Fibroblast of lung (primary cell): ENCODE measurements around the gene TMEM125. TPM values are rescaled to one million over a fixed set of nuclear protein-coding genes. Genes with fewer than 3 reads are reported as not detected.

Experiments
- DNase-seq, 2 donors: peaks; one replicate each; pipeline versions ENCODE4 v3.0.0 to v3.0.0-alpha.2; 2010; ENCODE audit warnings: low read depth in 2 of 2
- H2AFZ ChIP-seq: 2 replicates; pipeline ENCODE4 v1.5.1; 2012; ENCODE audit warnings: low read length, control low read depth, inconsistent platforms
- H3K27ac ChIP-seq: 2 replicates; pipeline ENCODE4 v1.5.1; 2011; ENCODE audit warnings: low read length, control low read depth; ENCODE audit not compliant: insufficient read depth
- H3K27me3 ChIP-seq: 2 replicates; pipeline ENCODE4 v1.5.1; 2011; ENCODE audit warnings: mild to moderate bottlenecking, low read length; ENCODE audit not compliant: control insufficient read depth, insufficient read depth
- H3K36me3 ChIP-seq: 2 replicates; pipeline ENCODE4 v1.5.1; 2011; ENCODE audit warnings: low read length; ENCODE audit not compliant: control insufficient read depth, insufficient read depth
- H3K4me1 ChIP-seq: 2 replicates; pipeline ENCODE4 v1.5.1; 2011; ENCODE audit warnings: low read length; ENCODE audit not compliant: control insufficient read depth, insufficient read depth; ENCODE audit errors: extremely low read depth
- H3K4me2 ChIP-seq: 2 replicates; pipeline ENCODE4 v1.5.1; 2011; ENCODE audit warnings: low read length, control low read depth; ENCODE audit not compliant: insufficient read depth; ENCODE audit errors: extremely low read depth
- H3K4me3 ChIP-seq, 4 experiments: fragments of 200-600 bp in 1 of 4; sonication (generic) in 1 of 4; replicated peaks in 1 of 4; 2 replicates each; pipeline ENCODE4 v1.5.1; 2011 to 2016; ENCODE audit warnings: low read length in 4 of 4, low read depth in 3 of 4, mild to moderate bottlenecking in 3 of 4, control low read depth in 2 of 4, inconsistent platforms in 1 of 4, mixed read lengths in 1 of 4; ENCODE audit not compliant: insufficient read depth in 1 of 4; ENCODE audit errors: control extremely low read depth in 1 of 4
- H3K79me2 ChIP-seq: 2 replicates; pipeline ENCODE4 v1.5.1; 2012; ENCODE audit warnings: mild to moderate bottlenecking, low read length, inconsistent platforms; ENCODE audit not compliant: control insufficient read depth, insufficient read depth
- H3K9ac ChIP-seq: 2 replicates; pipeline ENCODE4 v1.5.1; 2011; ENCODE audit warnings: mild to moderate bottlenecking, low read length, control low read depth; ENCODE audit not compliant: insufficient read depth
- H3K9me3 ChIP-seq: 2 replicates; pipeline ENCODE4 v1.5.1; 2012; ENCODE audit warnings: low read depth, low read length; ENCODE audit not compliant: control insufficient read depth, insufficient read depth
- H4K20me1 ChIP-seq: 2 replicates; pipeline ENCODE4 v1.5.1; 2011; ENCODE audit warnings: low read length; ENCODE audit not compliant: control insufficient read depth, insufficient read depth; ENCODE audit errors: extremely low read depth
- EZH2 ChIP-seq: IDR thresholded peaks from 2 replicates; pipeline ENCODE4 v1.5.1; 2012; ENCODE audit warnings: low read length, control low read depth, mild to moderate bottlenecking; ENCODE audit errors: missing control alignments
- polyA plus RNA-seq, 2 donors: library from polyadenylated mRNA; depleted of rRNA in 1 of 2; stranded (reverse) in 1 of 2; unstranded in 1 of 2; fragments of >200 nt; gene quantifications; 2 replicates each; pipeline ENCODE4 v1.2.1, GENCODE V29; 2011 to 2012; ENCODE audit warnings: missing spikeins in 1 of 2
- total RNA-seq: library from RNA; depleted of rRNA; stranded (reverse); fragments of >200 nt; gene quantifications from 2 replicates; pipeline ENCODE4 v1.2.1, GENCODE V29; 2014
- TF ChIP-seq, protein P1 (sequence below), 2 donors: IDR thresholded peaks in 1 of 2; conservative IDR thresholded peaks in 1 of 2; 1 replicate in 1 of 2; 2 replicates in 1 of 2; pipeline ENCODE4 v1.5.1; 2011 to 2012; ENCODE audit warnings: low read length in 2 of 2, control low read depth in 1 of 2, inconsistent platforms in 1 of 2, low read depth in 1 of 2, mild to moderate bottlenecking in 1 of 2

TMEM125 gene
- total and polyA plus RNA-seq, 2 donors (not counting 1 experiment from before 2014, with no cell fraction given), result 0.03 TPM; not detected in 1

DNA sequence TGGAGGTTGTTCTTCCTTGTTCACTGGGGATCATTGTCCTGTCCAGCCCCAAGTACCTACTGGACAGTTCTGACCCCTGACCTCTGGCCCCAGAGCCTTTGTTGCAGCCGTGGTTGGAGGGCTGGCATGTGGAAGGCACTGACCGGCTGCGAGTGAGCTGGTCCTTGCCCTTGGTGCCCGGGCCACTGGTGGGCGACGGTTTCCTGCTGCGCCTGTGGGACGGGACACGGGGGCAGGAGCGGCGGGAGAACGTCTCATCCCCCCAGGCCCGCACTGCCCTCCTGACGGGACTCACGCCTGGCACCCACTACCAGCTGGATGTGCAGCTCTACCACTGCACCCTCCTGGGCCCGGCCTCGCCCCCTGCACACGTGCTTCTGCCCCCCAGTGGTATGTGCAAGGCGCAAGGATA, 42.4 kb downstream of the TMEM125 start:
- no peaks in the 10 kb centered on the region for H4K20me1 ChIP-seq
- no peak overlapping the region for H3K9ac ChIP-seq
- H3K36me3 ChIP-seq, result no peaks in the 10 kb centered on the region
- no peaks in the 10 kb centered on the region for H3K27me3 ChIP-seq
- no peaks in the 10 kb centered on the region for H3K79me2 ChIP-seq
- TF ChIP-seq, protein P1, sequence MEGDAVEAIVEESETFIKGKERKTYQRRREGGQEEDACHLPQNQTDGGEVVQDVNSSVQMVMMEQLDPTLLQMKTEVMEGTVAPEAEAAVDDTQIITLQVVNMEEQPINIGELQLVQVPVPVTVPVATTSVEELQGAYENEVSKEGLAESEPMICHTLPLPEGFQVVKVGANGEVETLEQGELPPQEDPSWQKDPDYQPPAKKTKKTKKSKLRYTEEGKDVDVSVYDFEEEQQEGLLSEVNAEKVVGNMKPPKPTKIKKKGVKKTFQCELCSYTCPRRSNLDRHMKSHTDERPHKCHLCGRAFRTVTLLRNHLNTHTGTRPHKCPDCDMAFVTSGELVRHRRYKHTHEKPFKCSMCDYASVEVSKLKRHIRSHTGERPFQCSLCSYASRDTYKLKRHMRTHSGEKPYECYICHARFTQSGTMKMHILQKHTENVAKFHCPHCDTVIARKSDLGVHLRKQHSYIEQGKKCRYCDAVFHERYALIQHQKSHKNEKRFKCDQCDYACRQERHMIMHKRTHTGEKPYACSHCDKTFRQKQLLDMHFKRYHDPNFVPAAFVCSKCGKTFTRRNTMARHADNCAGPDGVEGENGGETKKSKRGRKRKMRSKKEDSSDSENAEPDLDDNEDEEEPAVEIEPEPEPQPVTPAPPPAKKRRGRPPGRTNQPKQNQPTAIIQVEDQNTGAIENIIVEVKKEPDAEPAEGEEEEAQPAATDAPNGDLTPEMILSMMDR (conservative IDR thresholded peaks at IDR 0.05 in 1 of 2, IDR thresholded peaks at IDR 0.05 in 1 of 2; ENCODE audit: low read depth in 1 of 2, low read length in 2 of 2), result no peak
- TF ChIP-seq EZH2, result no peak
- H3K27ac ChIP-seq, result no peak overlapping the region
- no peaks in the 10 kb centered on the region for H3K4me1 ChIP-seq
- no peak overlapping the region for H3K4me3 ChIP-seq
- no peak for DNase-seq
- H2AFZ ChIP-seq, result no peak overlapping the region
- H3K9me3 ChIP-seq, result no peaks in the 10 kb centered on the region
- no peak overlapping the region for H3K4me2 ChIP-seq

DNA sequence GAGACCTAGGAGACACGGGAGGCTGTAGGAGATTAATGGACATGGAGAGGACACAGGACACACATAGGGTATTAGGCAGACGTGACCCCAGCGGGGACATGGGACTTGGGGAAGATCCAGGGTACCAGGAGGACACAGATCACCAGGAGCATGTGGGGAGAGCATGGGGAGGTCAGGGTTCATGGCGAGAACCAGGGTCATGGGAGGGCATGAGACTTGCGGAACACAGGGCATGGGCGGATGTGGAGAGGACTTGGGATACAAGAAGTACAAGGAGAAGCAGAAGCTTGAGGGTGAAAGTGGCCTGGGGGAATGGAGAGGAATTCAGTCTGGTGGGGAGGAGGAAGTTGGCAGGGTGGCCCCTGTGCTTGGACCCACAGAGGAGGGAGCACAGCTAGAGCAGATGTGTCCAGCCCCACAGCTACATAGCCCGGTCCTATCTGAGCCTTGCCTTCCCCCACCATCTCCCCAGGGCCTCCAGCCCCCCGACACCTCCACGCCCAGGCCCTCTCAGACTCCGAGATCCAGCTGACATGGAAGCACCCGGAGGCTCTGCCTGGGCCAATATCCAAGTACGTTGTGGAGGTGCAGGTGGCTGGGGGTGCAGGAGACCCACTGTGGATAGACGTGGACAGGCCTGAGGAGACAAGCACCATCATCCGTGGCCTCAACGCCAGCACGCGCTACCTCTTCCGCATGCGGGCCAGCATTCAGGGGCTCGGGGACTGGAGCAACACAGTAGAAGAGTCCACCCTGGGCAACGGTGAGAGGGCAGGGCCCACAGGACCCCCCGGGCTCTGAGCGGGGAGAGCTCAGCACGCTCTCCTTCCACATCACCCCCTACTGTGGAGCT, 43.1 kb downstream of the TMEM125 start:
- no peaks in the 10 kb centered on the region for H3K36me3 ChIP-seq
- H3K4me3 ChIP-seq, result no peak overlapping the region
- no peak overlapping the region for H3K4me2 ChIP-seq
- H3K9me3 ChIP-seq, result no peaks in the 10 kb centered on the region
- no peaks in the 10 kb centered on the region for H3K4me1 ChIP-seq
- no peak overlapping the region for H3K9ac ChIP-seq
- no peak for DNase-seq
- no peak overlapping the region for H2AFZ ChIP-seq
- no peak overlapping the region for H3K27ac ChIP-seq
- no peaks in the 10 kb centered on the region for H4K20me1 ChIP-seq
- TF ChIP-seq, protein P1 (conservative IDR thresholded peaks at IDR 0.05 in 1 of 2, IDR thresholded peaks at IDR 0.05 in 1 of 2; ENCODE audit: low read depth in 1 of 2, low read length in 2 of 2), result no peak
- no peak for TF ChIP-seq EZH2
- H3K27me3 ChIP-seq, result no peaks in the 10 kb centered on the region
- H3K79me2 ChIP-seq, result no peaks in the 10 kb centered on the region

DNA sequence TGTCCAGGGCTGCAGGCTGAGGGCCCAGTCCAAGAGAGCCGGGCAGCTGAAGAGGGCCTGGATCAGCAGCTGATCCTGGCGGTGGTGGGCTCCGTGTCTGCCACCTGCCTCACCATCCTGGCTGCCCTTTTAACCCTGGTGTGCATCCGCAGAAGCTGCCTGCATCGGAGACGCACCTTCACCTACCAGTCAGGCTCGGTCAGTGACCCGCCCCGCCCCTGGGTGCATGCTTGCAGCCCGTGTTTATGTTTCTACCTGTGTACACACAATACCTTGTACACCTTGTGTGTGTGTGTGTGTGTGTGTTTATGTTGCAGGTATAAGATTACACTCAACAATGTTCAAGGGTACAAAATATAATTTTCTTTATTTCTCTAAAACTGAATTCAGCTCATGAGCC, 44.0 kb downstream of the TMEM125 start:
- no peaks in the 10 kb centered on the region for H3K4me1 ChIP-seq
- H3K36me3 ChIP-seq, result no peaks in the 10 kb centered on the region
- no peak overlapping the region for H2AFZ ChIP-seq
- no peak overlapping the region for H3K4me3 ChIP-seq
- H4K20me1 ChIP-seq, result no peaks in the 10 kb centered on the region
- no peak overlapping the region for H3K27ac ChIP-seq
- no peak overlapping the region for H3K4me2 ChIP-seq
- DNase-seq, result no peak
- no peak overlapping the region for H3K9ac ChIP-seq
- no peak for TF ChIP-seq EZH2
- TF ChIP-seq, protein P1 (conservative IDR thresholded peaks at IDR 0.05 in 1 of 2, IDR thresholded peaks at IDR 0.05 in 1 of 2; ENCODE audit: low read depth in 1 of 2, low read length in 2 of 2), result no peak
- no peaks in the 10 kb centered on the region for H3K27me3 ChIP-seq
- H3K9me3 ChIP-seq, result no peaks in the 10 kb centered on the region
- H3K79me2 ChIP-seq, result no peaks in the 10 kb centered on the region
